Skeletal muscle tissue (tissue), 4 donors: ENCODE data around the gene SUMO3. TPM values are rescaled to one million over a fixed set of nuclear protein-coding genes. Genes with fewer than 3 reads are reported as not detected.

Experiments used
- H3K27ac ChIP-seq: one replicate; pipeline ENCODE4 v1.7.0; 2013; ENCODE audit warnings: mild to moderate bottlenecking, low read depth, low read length, inconsistent platforms
- H3K27me3 ChIP-seq, 3 donors: one replicate each; pipeline ENCODE4 v1.7.0; 2013; ENCODE audit warnings: low read length in 3 of 3; ENCODE audit not compliant: control insufficient read depth in 3 of 3, insufficient read depth in 3 of 3
- H3K36me3 ChIP-seq, 3 donors: one replicate each; pipeline ENCODE4 v1.7.0; 2013; ENCODE audit warnings: low read length in 3 of 3; ENCODE audit not compliant: control insufficient read depth in 3 of 3, insufficient read depth in 3 of 3
- H3K4me1 ChIP-seq, 3 donors: one replicate each; pipeline ENCODE4 v1.7.0; 2013; ENCODE audit warnings: low read length in 3 of 3, mild to moderate bottlenecking in 3 of 3; ENCODE audit not compliant: control insufficient read depth in 3 of 3, insufficient read depth in 3 of 3
- H3K4me3 ChIP-seq, 3 donors: one replicate each; pipeline ENCODE4 v1.7.0; 2013; ENCODE audit warnings: low read length in 3 of 3
- H3K9ac ChIP-seq, 3 donors: one replicate each; pipeline ENCODE4 v1.7.0; 2013; ENCODE audit warnings: low read length in 3 of 3, mild to moderate bottlenecking in 3 of 3, moderate library complexity in 2 of 3, low read depth in 1 of 3
- H3K9me3 ChIP-seq, 3 donors: one replicate each; pipeline ENCODE4 v1.7.0; 2013; ENCODE audit warnings: low read length in 3 of 3; ENCODE audit not compliant: control insufficient read depth in 3 of 3
- total RNA-seq: library from RNA; depleted of rRNA; stranded (reverse); fragments of >200 nt; gene quantifications from one replicate; pipeline ENCODE4 v1.2.3, GENCODE V29; 2014
- donor health status: Osteomylitis.

SUMO3 gene
- total RNA-seq, 1 donor from 2014 or later = 28.7 TPM

DNA sequence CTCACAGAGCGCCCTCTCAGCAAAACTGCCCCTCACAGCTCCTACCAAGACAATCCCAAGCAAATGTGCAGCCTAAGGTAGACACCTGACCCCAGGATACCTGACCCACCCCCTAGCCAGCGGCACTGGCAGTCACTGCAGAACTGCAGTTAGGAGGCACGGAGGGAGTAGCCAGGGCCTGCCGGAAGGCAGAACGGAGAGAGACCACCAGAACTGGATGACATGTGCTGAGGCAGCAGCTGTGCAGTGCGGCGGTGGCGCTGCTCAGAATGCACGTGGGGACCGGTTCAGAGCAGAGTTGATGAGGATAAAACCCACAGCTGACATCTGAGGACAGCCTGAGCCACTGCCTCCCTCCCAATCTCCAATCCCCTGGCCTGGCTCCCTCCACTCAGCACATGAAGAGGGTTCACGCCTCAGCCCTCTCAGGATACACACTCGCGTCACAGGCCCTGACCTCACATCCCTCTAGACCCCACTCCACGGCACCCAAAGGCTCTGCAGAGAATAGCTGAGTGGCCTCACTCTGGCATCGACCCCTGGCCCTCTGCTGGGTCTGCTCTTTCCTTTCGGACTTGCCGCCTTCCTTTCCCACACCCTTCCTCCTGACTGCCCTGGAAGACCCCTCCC, 45.9 kb downstream of the SUMO3 start:
- peaks cover 51 to 76% (median 68%) of the 10 kb centered on the region in 3 donors for H3K36me3 ChIP-seq
- H3K4me1 ChIP-seq = no peaks in the 10 kb centered on the region
- no peak overlapping the region for H3K9ac ChIP-seq
- H3K27me3 ChIP-seq = no peaks in the 10 kb centered on the region
- H3K27ac ChIP-seq = no peak overlapping the region
- H3K9me3 ChIP-seq = no peaks in the 10 kb centered on the region
- no peak overlapping the region for H3K4me3 ChIP-seq

DNA sequence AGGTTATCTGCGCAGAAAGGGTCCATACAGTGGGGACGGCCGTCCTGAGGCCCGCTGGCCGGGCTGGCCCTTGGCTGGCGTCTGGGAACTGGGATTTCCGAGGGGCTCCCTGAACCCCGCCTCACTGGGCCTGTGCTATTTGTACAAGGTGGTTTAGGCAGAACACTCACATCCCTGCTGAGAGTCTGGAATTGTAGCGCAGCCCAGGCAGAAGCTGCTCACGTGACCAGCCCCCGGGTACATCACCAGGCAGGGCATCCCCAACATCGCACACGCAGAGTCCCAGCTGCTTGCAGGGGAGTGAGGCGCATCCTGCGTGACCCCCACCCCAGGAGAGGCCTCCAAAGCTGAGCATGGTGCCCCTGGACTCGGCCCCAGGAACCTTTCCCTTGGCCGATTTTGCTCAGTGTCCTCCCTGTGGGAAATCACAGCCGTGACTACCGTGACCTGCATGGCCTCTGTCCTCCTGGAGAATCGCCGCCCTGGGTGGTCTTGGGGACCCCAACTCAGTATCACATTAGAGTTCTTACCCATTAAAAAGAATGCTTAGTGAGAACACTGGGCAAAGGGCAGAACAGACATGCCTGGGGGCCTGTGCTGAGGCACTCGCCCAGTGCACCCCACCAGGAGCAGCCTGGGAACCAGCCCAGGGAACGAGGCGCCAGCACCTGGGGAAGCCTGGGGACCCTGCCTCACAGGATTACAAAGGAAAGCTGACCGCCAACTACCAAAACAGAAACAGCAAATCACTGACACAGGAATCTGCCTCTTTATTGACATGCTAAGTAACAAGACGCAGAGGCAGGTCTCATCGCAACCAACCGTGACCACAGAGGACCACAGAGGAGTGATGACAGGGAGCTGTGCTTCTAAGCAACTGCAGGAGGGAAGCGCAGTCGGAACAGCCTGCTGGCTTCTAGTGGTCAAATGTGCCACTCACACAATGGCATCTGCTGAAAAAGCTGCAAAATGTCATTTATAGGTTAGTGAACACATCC, 49.7 kb downstream of the SUMO3 start:
- Histone ChIP-seq H3K4me3 (no peak overlapping the region), H3K27me3 (no peaks in the 10 kb centered on the region), H3K4me1 (peaks cover 0 to 3% (median 0%) of the 10 kb centered on the region in 3 donors), H3K9me3 (no peaks in the 10 kb centered on the region), H3K27ac (no peak overlapping the region), H3K9ac (no peak overlapping the region), H3K36me3 (peaks cover 32 to 43% (median 41%) of the 10 kb centered on the region in 3 donors)

DNA sequence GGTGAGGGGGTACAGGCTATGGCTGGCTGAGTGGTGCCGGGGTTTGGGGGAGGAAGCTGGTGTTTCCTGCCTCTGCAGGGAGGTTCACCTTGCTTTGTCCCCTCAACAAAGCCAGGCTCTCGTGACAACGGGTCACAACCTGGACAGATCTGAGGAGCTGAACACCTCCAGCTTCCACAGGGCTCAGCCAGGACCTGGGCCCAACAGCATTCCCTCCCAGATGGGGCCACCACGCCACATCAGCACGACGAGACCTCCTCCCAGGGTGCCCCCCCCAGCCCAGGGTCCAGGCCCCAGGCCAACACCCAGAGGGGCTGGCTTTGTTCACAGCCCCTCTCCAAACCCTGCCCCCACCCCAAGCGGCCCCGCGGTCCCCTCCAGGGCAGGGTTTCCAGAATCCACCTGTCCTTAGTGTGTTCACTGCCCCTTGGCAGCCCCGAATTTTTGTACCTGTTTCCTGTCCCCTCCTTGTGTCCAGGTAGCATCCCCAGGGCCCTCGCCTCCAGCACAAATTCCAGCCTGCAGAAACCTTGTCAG, 51.0 kb downstream of the SUMO3 start:
- Histone ChIP-seq H3K27me3 (no peaks in the 10 kb centered on the region), H3K4me1 (peaks cover 0 to 3% (median 0%) of the 10 kb centered on the region in 3 donors), H3K4me3 (no peak overlapping the region), H3K9me3 (no peaks in the 10 kb centered on the region), H3K9ac (no peak overlapping the region), H3K27ac (no peak overlapping the region), H3K36me3 (peaks cover 22 to 31% (median 29%) of the 10 kb centered on the region in 3 donors)

DNA sequence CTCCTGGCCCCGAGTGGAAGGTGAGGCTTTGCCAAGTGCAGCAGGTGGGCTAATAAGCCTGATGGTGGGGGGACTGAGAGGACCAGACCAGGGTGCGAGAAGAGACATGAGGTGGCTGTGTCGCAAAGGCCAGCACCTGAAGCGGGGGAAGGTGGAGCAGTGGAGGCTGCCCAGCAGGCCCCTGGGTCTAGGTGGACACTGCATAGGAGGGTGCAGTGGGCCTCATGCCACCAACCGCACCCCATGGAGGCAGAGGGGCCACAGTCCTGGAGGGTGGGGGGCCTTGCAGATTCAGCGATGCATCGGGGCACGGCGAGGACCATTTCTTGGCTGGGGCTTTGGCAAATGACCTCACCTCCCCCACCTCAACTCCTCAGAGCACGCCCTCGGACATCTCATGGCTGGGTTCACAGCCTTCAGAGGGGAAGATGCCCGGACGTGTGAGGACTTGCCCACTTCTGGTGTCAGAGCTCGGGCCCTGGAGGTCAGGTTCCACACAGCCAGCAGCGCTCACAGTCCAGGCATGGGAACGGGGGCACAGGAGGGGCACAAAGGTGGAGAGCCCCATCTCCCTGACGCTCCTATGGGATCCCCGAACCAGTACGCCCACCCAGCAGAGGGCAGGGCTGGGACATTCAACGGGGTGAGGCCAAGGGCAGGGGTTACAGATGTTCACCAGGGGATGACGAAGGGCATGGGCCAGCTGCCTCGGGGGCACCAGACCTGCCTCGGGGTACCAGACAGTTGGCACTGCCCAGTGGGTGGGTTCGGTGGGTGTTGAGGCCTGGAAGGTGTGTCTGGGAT, 51.6 kb downstream of the SUMO3 start:
- Histone ChIP-seq H3K27ac (no peak overlapping the region), H3K36me3 (peaks cover 19 to 24% (median 22%) of the 10 kb centered on the region in 3 donors), H3K9me3 (no peaks in the 10 kb centered on the region), H3K4me1 (peaks cover 0 to 3% (median 0%) of the 10 kb centered on the region in 3 donors), H3K9ac (no peak overlapping the region), H3K27me3 (no peaks in the 10 kb centered on the region), H3K4me3 (no peak overlapping the region)

DNA sequence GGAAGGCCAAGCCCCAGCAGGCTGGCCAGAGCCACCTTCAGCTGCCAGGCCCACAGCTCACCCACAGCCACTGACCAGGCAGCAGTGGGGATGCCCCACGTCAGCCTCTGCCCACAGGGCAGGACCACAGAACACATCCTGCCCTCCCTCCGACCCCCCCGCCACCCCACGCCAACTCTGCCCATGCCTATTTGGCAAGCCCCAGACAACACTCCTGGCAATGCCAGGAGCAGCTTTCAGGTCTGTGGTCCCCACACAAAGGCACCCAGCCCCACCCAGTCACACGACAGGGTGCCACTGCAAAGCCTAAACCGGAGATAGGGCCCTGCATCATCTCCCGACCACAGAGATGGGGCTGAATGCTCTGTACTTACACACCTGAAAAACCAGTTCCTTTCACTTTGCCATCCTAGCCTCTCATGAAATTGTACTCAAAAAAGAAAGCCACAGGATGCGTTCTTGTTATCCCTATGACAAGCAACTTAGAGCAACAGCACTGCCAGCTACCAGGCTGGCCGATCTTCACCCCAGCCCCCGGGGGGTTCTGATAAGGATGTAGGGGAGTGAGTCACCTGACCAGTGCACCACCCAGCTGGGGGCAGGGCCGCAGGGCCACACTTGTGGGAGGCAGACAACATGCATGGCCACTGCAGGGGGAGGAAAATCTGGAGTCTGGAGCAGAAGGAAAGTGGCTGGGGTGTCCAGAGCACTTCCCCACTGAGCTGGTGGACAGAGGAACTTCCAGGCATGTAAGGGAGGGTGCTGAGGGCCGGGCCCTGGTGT, 52.4 kb downstream of the SUMO3 start:
- H3K9me3 ChIP-seq = no peaks in the 10 kb centered on the region
- H3K9ac ChIP-seq = no peak overlapping the region

DNA sequence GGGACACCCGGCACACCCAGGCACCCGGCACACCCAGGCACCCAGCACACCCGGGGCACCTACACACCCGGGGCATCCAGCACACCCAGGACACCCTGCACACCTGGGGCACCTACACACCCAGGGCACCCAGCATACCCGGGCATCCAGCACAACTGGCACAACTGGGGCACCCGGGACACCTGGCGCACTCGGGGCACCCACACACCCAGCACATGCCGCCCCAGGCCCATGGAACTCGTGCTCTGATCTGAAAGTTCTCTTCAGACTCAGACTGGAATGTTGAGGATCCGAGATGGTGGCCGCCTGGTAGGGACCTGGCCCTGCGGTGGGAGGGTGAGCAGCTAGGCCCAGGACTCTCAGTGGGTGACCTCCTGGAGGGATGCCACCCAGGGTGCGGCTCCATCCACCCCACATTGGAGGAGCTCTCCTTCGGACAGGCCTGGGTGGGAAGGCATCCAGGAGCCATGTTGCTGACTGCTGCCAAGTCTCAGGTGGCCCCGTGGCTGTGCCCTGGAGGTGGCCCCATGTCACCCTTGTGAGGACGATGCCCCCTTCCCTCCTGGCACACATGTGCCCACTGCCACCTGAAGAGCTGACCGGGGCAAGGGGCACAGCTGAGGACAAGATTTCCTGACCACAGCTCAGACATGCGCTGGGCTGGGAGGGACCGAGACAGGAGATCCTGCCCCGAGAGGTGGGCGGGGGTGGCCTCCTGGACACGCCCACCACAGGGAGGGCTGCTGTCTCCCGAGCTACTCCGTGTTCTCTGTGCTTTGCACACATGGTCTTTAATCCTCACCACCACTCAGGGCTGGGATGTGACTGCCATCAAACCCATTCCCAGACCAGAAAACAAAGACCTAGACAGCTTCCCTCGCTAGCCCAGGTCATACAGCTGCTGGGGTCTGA, 53.3 kb downstream of the SUMO3 start:
- H3K9me3 ChIP-seq = no peaks in the 10 kb centered on the region
- H3K36me3 ChIP-seq = peaks cover 6 to 10% (median 9%) of the 10 kb centered on the region in 3 donors
- peaks cover 0 to 3% (median 0%) of the 10 kb centered on the region in 3 donors for H3K4me1 ChIP-seq
- H3K4me3 ChIP-seq = no peak overlapping the region
- no peak overlapping the region for H3K9ac ChIP-seq
- H3K27ac ChIP-seq = no peak overlapping the region
- H3K27me3 ChIP-seq = no peaks in the 10 kb centered on the region

More for the DNA sequence above, 52.4 kb downstream of the SUMO3 start:
- H3K27me3 ChIP-seq = no peaks in the 10 kb centered on the region
- H3K4me1 ChIP-seq = peaks cover 0 to 3% (median 0%) of the 10 kb centered on the region in 3 donors
- peaks cover 11 to 16% (median 14%) of the 10 kb centered on the region in 3 donors for H3K36me3 ChIP-seq
- no peak overlapping the region for H3K4me3 ChIP-seq
- no peak overlapping the region for H3K27ac ChIP-seq

DNA sequence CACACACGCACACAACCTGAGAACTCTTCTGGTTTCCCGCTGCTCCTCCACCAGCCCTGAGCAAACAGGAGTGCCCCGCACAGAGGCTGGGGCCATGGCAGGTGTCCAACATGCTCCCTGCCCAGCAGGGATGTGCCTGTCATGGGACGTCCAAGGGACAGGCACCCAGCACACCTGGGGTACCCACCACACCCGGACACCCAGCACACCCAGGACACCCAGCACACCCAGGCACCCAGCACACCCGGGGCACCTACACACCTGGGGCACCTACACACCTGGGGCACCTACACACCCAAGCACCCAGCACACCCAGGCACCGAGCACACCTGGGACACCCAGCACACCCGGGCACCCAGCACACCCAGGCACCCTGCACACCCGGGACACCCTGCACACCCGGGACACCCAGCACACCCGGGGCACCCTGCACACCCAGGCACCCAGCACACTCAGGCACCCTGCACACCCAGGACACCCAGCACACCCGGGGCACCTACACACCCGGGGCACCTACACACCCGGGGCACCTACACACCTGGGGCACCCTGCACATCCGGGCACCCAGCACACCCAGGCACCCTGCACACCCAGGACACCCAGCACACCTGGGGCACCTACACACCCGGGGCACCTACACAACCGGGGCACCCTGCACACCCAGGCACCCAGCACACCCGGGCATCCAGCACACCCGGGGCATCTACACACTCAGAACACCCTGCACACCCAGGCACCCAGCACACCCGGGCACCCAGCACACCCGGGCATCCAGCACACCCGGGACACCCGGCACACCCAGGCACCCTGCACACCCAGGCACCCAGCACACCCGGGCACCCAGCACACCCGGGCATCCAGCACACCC, 54.2 kb downstream of the SUMO3 start:
- Histone ChIP-seq H3K4me1 (peaks cover 0 to 3% (median 0%) of the 10 kb centered on the region in 3 donors), H3K27me3 (no peaks in the 10 kb centered on the region), H3K9me3 (no peaks in the 10 kb centered on the region), H3K9ac (no peak overlapping the region), H3K27ac (no peak overlapping the region), H3K4me3 (no peak overlapping the region), H3K36me3 (peaks cover 4 to 8% (median 7%) of the 10 kb centered on the region in 3 donors)

DNA sequence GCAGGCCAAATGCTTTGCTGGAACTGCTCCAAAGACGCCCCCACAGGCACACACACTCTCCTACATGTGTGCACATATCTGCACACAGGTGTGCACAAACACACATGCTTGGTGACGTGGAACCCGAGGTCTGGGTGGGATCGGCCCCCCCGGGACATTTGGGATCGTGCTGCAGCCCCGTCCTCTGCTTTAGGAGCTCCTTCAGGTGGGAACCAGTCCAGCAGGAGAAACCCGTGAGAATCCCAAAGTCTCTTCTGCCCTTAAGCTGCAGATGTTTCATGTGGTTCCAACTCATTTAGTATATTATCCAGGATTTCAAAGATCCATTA, 54.8 kb downstream of the SUMO3 start:
- H3K4me1 ChIP-seq = peaks cover 0 to 3% (median 0%) of the 10 kb centered on the region in 3 donors
- no peak overlapping the region for H3K27ac ChIP-seq
- H3K36me3 ChIP-seq = peaks cover 0 to 2% (median 1%) of the 10 kb centered on the region in 3 donors
- H3K27me3 ChIP-seq = no peaks in the 10 kb centered on the region
- H3K9me3 ChIP-seq = no peaks in the 10 kb centered on the region
- H3K9ac ChIP-seq = no peak overlapping the region
- H3K4me3 ChIP-seq = no peak overlapping the region
